Measurements from ENCODE around the gene NID1. TPM values are rescaled to one million over a fixed set of nuclear protein-coding genes. Genes with fewer than 3 reads are reported as not detected.

The NID1 gene
- total and polyA plus RNA-seq, 9 of the 15 experiments (the other 6 are each of a cell fraction or from before 2014, with no cell fraction given), result 0.22 TPM; not detected in 8

DNA sequence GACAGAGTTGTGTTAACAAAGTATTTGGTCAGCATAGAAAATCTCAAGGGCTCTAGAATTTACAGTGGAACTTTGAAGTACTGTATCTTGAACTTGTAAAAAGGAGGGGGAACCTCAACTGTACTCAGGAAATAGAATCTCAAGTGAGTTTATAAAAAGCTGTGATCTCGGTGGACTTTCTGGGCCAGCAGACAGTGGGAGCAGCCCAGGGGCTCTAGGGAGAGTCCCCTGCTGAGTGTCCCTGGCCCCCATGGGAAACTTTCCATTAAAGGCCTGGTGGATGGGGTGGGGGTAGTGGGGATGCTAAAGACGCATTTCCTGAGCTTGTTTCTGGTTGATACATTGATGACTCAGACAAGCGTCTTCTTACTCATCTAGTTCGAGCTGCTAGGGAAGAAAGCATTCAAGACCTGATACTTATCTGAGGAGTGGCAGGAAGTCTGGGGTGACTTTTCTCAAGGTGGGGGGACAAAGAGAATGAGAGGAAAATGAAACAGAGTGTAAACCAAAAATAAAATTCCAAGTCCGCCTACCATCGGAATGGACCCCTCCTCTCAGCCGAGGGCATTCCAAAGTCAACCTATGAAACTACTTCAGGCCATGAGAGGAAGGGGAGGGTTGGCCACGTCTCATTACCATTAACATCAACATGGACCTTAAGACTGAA lies 65.5 kb downstream of the NID1 start (continued):
- no peak for TF ChIP-seq NR1H2 (CRISPR knock-in tag; IDR thresholded peaks at IDR 0.05)
- TF ChIP-seq ELF1 (tag; IDR thresholded peaks at IDR 0.05), result no peak
- TF ChIP-seq CHAMP1 (IDR thresholded peaks at IDR 0.05), result no peak
- TF ChIP-seq, protein P1, sequence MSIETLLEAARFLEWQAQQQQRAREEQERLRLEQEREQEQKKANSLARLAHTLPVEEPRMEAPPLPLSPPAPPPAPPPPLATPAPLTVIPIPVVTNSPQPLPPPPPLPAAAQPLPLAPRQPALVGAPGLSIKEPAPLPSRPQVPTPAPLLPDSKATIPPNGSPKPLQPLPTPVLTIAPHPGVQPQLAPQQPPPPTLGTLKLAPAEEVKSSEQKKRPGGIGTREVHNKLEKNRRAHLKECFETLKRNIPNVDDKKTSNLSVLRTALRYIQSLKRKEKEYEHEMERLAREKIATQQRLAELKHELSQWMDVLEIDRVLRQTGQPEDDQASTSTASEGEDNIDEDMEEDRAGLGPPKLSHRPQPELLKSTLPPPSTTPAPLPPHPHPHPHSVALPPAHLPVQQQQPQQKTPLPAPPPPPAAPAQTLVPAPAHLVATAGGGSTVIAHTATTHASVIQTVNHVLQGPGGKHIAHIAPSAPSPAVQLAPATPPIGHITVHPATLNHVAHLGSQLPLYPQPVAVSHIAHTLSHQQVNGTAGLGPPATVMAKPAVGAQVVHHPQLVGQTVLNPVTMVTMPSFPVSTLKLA (conservative IDR thresholded peaks at IDR 0.05), result no peak
- no peak for TF ChIP-seq NKRF (IDR thresholded peaks at IDR 0.05; ENCODE audit: borderline replicate concordance)
- no peak for TF ChIP-seq HLTF (IDR thresholded peaks at IDR 0.05)
- TF ChIP-seq CUX1 (CRISPR knock-in tag; IDR thresholded peaks at IDR 0.05), result no peak
- no peak for TF ChIP-seq PRMT5 (CRISPR knock-in tag; IDR thresholded peaks at IDR 0.05)
- no peak for TF ChIP-seq ZNF280B (CRISPR knock-in tag; IDR thresholded peaks at IDR 0.05)
- no peak for TF ChIP-seq THAP12 (CRISPR knock-in tag; IDR thresholded peaks at IDR 0.05)
- TF ChIP-seq STAT5B (CRISPR knock-in tag; IDR thresholded peaks at IDR 0.05), result no peak
- no peak for TF ChIP-seq BHLHE40 (IDR thresholded peaks at IDR 0.05; ENCODE audit: low read length)

All from K562 (cell line).